Omental fat pad (tissue), 4 donors: ENCODE results near the gene SOX6. TPM values are rescaled to one million over a fixed set of nuclear protein-coding genes. Genes with fewer than 3 reads are reported as not detected.

Experiments
- ATAC-seq: fragments of 150-250 bp; one replicate; pipeline ENCODE4 v1.9.1; 2016; ENCODE audit warnings: mild to moderate bottlenecking, moderate library complexity; ENCODE audit not compliant: low FRiP score
- DNase-seq: peaks from one replicate; pipeline ENCODE4 v3.0.0-alpha.2; 2019; ENCODE audit warnings: low spot score
- total RNA-seq, 4 donors: library from RNA; depleted of rRNA; stranded (reverse); fragments of >200 nt; gene quantifications; one replicate each; pipeline ENCODE4 v1.1.0, GENCODE V29; 2016
- TF ChIP-seq, protein P1 (sequence below), 3 donors: fragments of 450-650 bp; IDR thresholded peaks; one replicate each; pipeline ENCODE4 v1.5.1; 2016 to 2017; ENCODE audit warnings: antibody characterized with exemption in 3 of 3, mild to moderate bottlenecking in 3 of 3, moderate library complexity in 2 of 3

Gene SOX6
- total RNA-seq, 4 donors from 2014 or later, result 2.0 to 41.0 (median 8.9) TPM

DNA sequence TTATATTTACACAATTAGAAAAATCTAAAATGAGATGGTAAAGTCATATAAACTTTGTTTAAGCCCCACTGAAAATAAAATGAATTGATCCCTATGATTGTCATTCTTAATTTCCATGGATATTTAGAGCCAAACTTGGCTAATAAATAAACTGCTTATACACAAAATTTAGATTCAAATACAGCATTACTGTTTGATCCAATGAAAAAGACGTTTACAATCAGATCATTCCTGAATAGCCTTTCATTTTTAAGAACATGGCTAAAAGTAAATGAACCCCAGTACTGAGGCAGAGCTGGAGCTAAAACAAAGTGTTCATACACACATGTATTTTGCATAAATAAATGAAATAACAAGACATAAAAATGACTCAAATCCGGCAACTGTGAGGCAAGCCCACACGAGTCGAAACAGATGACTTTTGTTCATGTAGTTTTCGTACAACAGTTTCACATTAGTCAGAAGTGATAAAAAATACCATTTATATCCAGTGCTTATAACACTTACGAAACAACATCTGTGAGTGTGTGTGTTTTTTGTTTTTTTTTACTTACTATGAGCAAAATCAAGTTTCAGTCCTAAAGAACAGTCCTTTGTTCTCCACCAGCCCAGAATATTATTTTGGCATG lies 386.5 kb downstream of the SOX6 start:
- ATAC-seq (peak; percentile 82), DNase-seq (no peak)
- TF ChIP-seq, protein P1, sequence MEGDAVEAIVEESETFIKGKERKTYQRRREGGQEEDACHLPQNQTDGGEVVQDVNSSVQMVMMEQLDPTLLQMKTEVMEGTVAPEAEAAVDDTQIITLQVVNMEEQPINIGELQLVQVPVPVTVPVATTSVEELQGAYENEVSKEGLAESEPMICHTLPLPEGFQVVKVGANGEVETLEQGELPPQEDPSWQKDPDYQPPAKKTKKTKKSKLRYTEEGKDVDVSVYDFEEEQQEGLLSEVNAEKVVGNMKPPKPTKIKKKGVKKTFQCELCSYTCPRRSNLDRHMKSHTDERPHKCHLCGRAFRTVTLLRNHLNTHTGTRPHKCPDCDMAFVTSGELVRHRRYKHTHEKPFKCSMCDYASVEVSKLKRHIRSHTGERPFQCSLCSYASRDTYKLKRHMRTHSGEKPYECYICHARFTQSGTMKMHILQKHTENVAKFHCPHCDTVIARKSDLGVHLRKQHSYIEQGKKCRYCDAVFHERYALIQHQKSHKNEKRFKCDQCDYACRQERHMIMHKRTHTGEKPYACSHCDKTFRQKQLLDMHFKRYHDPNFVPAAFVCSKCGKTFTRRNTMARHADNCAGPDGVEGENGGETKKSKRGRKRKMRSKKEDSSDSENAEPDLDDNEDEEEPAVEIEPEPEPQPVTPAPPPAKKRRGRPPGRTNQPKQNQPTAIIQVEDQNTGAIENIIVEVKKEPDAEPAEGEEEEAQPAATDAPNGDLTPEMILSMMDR (IDR thresholded peaks at IDR 0.05), result no peak

DNA sequence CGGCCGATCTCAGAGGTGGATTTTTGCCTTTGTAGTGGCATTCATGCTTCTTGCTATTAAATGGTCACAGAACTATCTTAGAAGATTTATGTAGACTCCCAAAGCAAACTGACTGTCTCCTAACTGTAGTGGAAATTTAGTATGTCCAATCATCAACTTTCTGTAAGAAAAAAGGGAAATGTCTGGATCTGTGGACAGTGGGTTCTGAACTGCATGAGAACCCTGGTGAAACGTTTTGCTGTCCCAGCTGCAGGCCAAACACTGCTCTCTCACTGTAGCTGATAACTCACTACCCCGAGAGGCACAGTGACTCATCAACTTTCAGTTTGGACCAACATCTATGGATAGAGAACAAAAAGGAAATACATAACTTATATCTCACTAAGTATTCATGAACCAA lies 387.1 kb downstream of the SOX6 start:
- ATAC-seq, result peak; percentile 82
- DNase-seq, result no peak
- TF ChIP-seq, protein P1 (IDR thresholded peaks at IDR 0.05), result no peak

DNA sequence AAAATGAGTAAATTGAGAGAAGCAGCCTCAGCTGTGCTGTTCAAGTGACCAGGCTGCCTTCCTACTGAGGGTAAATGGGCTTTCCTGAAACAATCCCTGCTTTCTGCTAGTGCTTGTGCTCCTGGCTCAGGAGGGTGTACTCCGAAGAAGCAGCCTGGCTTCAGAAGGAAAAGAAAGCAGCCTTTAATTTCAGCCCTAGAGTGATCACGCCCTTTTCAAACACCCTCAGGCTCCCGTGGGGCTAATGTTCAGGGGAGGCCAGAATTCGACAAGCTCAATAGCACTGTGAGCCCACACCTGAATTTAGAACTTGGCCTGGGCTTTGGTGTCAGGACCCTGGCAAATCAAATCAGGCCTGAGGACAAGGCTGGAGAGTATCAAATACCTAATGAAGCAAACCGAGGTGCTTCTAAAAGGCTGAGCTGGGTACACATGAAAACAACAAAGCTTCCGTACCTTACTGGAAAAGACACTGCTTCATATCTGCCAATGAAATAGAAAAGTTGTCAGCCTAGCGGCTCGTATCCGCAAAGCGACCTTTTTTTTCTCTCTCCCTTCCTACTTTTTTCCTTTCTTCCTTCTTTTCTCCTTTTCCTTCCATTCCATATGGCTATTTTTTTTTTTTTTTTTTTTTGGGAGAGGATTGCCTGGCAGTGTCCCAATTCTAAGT lies 387.8 kb downstream of the SOX6 start:
- TF ChIP-seq, protein P1 (IDR thresholded peaks at IDR 0.05), result no peak
- DNase-seq, result no peak
- ATAC-seq, result no peak

DNA sequence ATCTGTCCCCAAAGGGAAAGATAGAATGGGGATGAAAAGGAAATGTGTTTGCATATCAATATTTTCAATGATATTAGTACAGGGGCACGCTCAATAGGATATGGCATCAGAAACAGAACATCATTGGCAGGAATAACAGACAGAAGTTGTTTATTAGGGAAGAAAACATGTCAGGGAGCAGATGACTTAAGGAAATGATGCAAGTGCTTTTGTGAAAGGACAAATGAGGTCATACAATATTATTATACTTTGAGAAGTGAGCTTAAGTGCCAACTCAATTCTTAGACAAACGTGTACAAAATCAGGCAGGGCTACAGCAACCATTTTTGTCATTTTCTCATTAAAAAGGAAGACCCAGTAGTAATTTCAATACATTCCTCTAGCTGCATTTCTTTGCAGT lies 388.4 kb downstream of the SOX6 start:
- TF ChIP-seq, protein P1 (IDR thresholded peaks at IDR 0.05), result no peak
- DNase-seq (no peak), ATAC-seq (peak; percentile 38)

DNA sequence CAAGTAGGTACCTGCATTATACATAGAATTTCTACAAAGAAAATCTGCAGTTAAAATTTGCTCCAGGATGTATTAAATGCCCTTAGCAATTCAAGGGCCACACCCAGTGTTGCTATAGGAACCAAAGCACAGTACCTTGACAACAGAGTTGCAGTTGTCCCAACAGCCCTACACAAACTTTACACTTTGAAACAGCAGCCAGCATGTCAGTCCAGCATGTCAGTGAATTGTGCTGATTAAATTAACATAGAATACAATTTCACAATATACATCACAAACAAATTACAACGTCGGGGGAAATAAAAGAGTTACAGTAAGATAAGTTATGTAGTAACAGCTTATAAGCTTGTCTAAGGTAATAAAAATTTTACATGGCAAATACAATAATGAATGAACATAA lies 389.2 kb downstream of the SOX6 start:
- TF ChIP-seq, protein P1 (IDR thresholded peaks at IDR 0.05), result no peak
- DNase-seq, result no peak
- no peak for ATAC-seq

DNA sequence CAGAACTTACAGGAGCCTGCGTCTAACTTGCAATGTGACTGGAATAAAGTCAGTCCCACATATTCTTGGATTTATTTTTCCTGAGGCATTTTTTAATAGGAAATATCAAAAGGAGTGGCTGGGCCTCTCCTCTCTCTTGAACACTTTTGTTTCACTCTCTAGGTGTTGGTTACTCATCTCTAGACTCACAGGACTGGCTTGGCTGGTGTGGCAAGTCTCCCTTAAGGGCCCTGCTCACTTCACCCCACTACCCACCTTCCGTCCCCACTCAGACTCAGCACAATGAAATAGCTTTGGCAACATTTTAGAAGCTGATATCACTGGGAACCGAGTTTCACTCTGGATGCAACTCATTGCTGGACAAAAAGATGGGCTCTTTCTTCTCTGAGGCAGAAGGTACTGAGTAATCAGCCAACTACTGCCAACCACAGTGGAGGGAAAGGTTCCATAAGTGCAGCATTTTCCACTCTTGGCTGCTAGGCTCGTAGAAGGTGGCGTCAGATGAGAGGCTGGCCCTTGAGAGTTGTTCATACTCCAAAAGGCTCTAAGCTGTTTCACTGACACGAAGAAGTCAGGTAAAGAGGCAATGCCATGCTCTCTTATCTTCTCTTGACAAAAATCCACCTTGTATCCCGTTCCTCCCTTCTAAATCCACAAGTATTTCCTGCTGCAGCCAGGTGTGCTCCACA lies 390.6 kb downstream of the SOX6 start:
- no peak for DNase-seq
- TF ChIP-seq, protein P1 (IDR thresholded peaks at IDR 0.05), result no peak
- no peak for ATAC-seq
